Stomach smooth muscle (tissue), 2 donors: Measurements from ENCODE around the gene NPAT.

Source experiments
- H3K27ac ChIP-seq: one replicate; pipeline ENCODE4 v1.7.0; 2013; ENCODE audit warnings: mild to moderate bottlenecking, low read length, inconsistent platforms
- H3K27me3 ChIP-seq, 2 donors: one replicate each; pipeline ENCODE4 v1.7.0; 2013; ENCODE audit warnings: low read length in 2 of 2; ENCODE audit not compliant: insufficient read depth in 2 of 2, control insufficient read depth in 1 of 2
- H3K36me3 ChIP-seq, 2 donors: one replicate each; pipeline ENCODE4 v1.7.0; 2013; ENCODE audit warnings: low read length in 2 of 2; ENCODE audit not compliant: control insufficient read depth in 2 of 2, insufficient read depth in 2 of 2
- H3K4me1 ChIP-seq: one replicate; pipeline ENCODE4 v1.7.0; 2013; ENCODE audit warnings: low read length; ENCODE audit not compliant: control insufficient read depth, insufficient read depth
- H3K4me3 ChIP-seq, 2 donors: one replicate each; pipeline ENCODE4 v1.7.0; 2013; ENCODE audit warnings: low read length in 2 of 2
- H3K9ac ChIP-seq, 2 donors: one replicate each; pipeline ENCODE4 v1.7.0; 2013; ENCODE audit warnings: low read length in 2 of 2, mild to moderate bottlenecking in 1 of 2
- H3K9me3 ChIP-seq, 2 donors: one replicate each; pipeline ENCODE4 v1.7.0; 2013; ENCODE audit warnings: low read length in 2 of 2; ENCODE audit not compliant: control insufficient read depth in 2 of 2
- donor health status: healthy.
- donor health status: Pancreatic carcinoma.

The NPAT gene

GRCh38 chr11:108233277-108233945 lies 11.0 kb upstream of the NPAT start:
- no peaks in the 10 kb centered on the region for H3K27me3 ChIP-seq
- no peak overlapping the region for H3K9ac ChIP-seq
- no peak overlapping the region for H3K4me3 ChIP-seq
- H3K36me3 ChIP-seq = peaks cover 19 to 31% of the 10 kb centered on the region in 2 donors
- H3K9me3 ChIP-seq = no peaks in the 10 kb centered on the region
- no peak overlapping the region for H3K27ac ChIP-seq
- no peaks in the 10 kb centered on the region for H3K4me1 ChIP-seq

- no peaks in the 10 kb centered on the region for H3K27me3 ChIP-seq
- H3K4me3 ChIP-seq = no peak overlapping the region
- no peak overlapping the region for H3K27ac ChIP-seq
- H3K4me1 ChIP-seq = peaks cover 9% of the 10 kb centered on the region
- no peak overlapping the region for H3K9ac ChIP-seq
- H3K9me3 ChIP-seq = no peaks in the 10 kb centered on the region
- peaks cover 9 to 22% of the 10 kb centered on the region in 2 donors for H3K36me3 ChIP-seq
These were observed 5.8 kb upstream of the NPAT start for GRCh38 chr11:108228251-108228650.

- H3K4me3 ChIP-seq = no peak overlapping the region
- peaks cover 8 to 22% of the 10 kb centered on the region in 2 donors for H3K36me3 ChIP-seq
- peaks cover 14% of the 10 kb centered on the region for H3K4me1 ChIP-seq
- no peak overlapping the region for H3K27ac ChIP-seq
- H3K9me3 ChIP-seq = no peaks in the 10 kb centered on the region
- peak overlapping the region in 1 of 2 donors; percentile 47 for H3K9ac ChIP-seq
- H3K27me3 ChIP-seq = no peaks in the 10 kb centered on the region
These were observed 3.6 kb upstream of the NPAT start for GRCh38 chr11:108226036-108226435.

DNA sequence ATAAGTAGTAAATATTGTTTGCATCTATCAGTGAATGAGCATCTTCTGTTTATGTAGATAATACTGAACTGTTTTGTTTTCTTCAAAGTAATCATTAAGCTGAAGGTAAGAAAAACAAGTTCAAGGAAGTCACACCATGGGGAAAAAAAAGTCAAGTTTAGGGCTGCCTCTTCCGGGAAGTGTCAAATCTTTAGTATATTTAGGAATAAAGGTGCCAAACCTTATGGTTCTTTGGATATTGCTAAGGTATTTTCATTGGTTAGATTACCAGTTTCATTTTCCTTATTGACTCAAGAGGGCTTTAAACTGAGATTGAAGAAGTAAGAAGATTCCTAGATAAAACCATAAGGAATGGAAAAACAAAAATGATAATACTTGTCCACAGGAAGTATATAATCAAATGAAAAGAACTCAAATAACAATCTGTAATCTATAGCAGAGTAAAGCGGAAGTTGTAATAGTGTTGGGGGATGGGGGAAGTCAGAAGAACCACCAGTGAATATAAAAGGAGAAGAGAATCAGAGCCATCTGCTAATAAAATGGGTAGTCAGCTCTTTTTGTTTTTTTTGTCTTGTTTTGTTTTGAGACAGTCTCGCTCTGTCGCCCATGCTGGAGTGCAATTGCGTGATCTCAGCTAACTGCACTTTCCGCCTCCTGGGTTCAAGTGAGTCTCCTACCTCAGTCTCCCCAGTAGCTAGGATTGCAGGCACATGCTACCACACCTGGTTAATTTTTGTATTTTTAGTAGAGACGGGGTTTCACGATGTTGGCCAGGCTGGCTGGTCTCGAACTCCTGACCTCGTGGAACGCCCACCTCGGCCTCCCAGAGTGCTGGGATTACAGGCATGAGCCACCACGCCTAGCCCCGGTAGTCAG lies 2.7 kb upstream of the NPAT start:
- no peak overlapping the region for H3K27ac ChIP-seq
- H3K36me3 ChIP-seq = peaks cover 5 to 18% of the 10 kb centered on the region in 2 donors
- H3K9me3 ChIP-seq = no peaks in the 10 kb centered on the region
- peak overlapping the region in 1 of 2 donors; percentile 34 for H3K9ac ChIP-seq
- H3K27me3 ChIP-seq = no peaks in the 10 kb centered on the region
- peak overlapping the region in 1 of 2 donors; percentile 89 for H3K4me3 ChIP-seq
- H3K4me1 ChIP-seq = peaks cover 20% of the 10 kb centered on the region

GRCh38 chr11:108224366-108224765 lies 1.9 kb upstream of the NPAT start:
- Histone ChIP-seq H3K27me3 (no peaks in the 10 kb centered on the region), H3K27ac (peak overlapping the region; percentile 85), H3K4me1 (peaks cover 20% of the 10 kb centered on the region), H3K9ac (peak overlapping the region in 1 of 2 donors; percentile 93), H3K4me3 (peak overlapping the region; percentile 89), H3K9me3 (no peaks in the 10 kb centered on the region), H3K36me3 (peaks cover 5 to 10% of the 10 kb centered on the region in 2 donors)

- H3K4me3 ChIP-seq = peak overlapping the region; percentile 89
- no peaks in the 10 kb centered on the region for H3K27me3 ChIP-seq
- peak overlapping the region; percentile 87 to 93 for H3K9ac ChIP-seq
- H3K36me3 ChIP-seq = peaks cover 2 to 4% of the 10 kb centered on the region in 2 donors
- H3K27ac ChIP-seq = peak overlapping the region; percentile 85
- peaks cover 20% of the 10 kb centered on the region for H3K4me1 ChIP-seq
- no peaks in the 10 kb centered on the region for H3K9me3 ChIP-seq
These were observed 1.1 kb upstream of the NPAT start for GRCh38 chr11:108223348-108224149.

DNA sequence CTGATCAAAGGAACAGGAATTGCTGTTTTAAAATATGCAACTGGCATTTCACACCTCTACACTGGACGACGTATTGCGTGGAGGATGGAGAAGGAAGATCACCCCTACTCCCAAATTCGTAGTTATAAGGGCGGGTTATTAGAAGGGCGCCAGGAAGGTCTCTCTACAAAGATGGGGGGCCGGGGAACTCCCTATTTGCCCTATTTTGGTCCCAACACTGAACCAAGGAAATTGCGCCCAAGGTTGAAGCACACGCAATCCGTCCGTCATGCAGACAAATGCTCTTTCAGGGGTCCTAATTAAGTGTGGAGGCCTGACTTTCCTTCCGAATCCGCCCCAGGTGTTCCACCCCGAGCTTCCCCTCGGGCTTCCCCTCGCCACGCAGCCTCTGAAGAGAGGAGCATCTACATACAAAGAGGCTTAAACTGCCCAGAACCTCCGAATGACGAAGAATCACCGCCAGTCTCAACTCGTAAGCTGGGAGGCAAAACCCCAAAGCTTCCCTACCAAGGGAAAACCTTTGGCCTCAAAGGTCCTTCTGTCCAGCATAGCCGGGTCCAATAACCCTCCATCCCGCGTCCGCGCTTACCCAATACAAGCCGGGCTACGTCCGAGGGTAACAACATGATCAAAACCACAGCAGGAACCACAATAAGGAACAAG lies 396 bp downstream of the NPAT start:
- H3K27ac ChIP-seq = peak overlapping the region; percentile 91
- peak overlapping the region; percentile 96 to 100 for H3K4me3 ChIP-seq
- peak overlapping the region; percentile 94 to 98 for H3K9ac ChIP-seq
- no peaks in the 10 kb centered on the region for H3K27me3 ChIP-seq
- no peaks in the 10 kb centered on the region for H3K36me3 ChIP-seq
- peaks cover 20% of the 10 kb centered on the region for H3K4me1 ChIP-seq
- H3K9me3 ChIP-seq = no peaks in the 10 kb centered on the region

- Histone ChIP-seq H3K9me3 (no peaks in the 10 kb centered on the region), H3K36me3 (no peaks in the 10 kb centered on the region), H3K27me3 (no peaks in the 10 kb centered on the region), H3K9ac (peak overlapping the region; percentile 94 to 98), H3K27ac (peak overlapping the region; percentile 91), H3K4me1 (peaks cover 20% of the 10 kb centered on the region), H3K4me3 (peak overlapping the region; percentile 96 to 100)
These were observed 1.1 kb downstream of the NPAT start for GRCh38 chr11:108221371-108221770.

GRCh38 chr11:108220721-108221336 lies 1.6 kb downstream of the NPAT start:
- Histone ChIP-seq H3K9ac (peak overlapping the region; percentile 2 to 98), H3K27me3 (no peaks in the 10 kb centered on the region), H3K4me1 (peaks cover 20% of the 10 kb centered on the region), H3K9me3 (no peaks in the 10 kb centered on the region), H3K27ac (no peak overlapping the region), H3K36me3 (no peaks in the 10 kb centered on the region), H3K4me3 (peak overlapping the region; percentile 96 to 100)
